SW 1271 (cell line): ENCODE data around the gene DKKL1.

ENCODE experiments used
- DNase-seq, 2 experiments: peaks; one replicate each; lab custom pipeline; 2025; lab: John Stamatoyannopoulos, UW

DKKL1 gene

DNA sequence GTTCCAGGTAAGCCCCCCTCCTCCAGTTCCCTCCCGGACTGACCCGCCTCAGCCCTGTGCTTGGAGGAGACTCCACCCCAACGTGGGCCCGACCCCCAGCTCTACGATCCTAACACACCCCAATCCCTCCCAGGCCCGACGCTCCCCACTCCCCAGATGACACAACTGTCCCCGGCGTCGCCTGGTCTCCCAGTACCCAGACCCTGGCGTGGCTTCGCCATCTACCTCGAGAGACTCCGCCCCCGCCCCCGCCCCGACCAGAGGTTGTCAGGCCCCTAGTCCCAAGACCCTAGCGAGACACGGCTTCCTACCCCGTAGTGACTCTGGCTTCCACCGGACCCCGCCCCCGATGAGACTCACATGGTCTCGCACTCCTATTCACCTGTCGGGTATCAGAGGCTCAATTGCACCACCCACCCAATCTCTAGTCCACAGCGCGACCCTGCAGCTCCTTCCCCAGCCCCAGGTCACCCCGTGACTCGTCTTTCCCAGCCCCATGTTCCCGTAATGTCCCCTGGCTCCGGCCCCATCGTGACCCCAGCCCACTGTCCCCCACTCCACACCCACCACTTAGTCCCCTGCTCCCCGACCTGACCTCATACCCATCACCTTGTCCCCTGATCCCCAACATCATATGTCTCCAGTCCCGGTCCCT is 25.5 kb upstream of the DKKL1 start:
- no peak for DNase-seq

DNA sequence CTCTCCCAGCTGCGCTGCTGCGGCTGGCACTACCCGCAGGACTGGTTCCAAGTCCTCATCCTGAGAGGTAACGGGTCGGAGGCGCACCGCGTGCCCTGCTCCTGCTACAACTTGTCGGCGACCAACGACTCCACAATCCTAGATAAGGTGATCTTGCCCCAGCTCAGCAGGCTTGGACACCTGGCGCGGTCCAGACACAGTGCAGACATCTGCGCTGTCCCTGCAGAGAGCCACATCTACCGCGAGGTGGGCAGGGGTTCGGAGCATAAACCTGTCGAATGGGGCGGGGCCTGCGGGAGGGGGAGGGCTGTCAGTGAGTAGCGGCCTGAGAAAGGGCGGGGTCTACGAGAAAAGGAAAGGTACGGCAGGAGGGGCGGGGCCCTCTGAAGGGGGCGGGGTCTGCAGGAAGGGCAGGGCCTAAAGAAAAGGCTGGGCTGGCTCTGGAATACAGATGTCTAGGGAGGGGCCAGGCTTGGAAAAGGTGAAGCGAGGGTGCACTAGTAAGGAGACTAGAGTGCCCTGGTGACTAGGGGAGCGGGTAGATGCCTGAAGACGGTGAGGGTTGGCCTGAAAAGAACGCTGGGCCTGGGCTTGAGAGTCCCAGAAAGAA is 24.9 kb upstream of the DKKL1 start:
- DNase-seq, result peak in 1 of 2 experiments; percentile 29

GRCh38 chr19:49339301-49340068 is 24.2 kb upstream of the DKKL1 start:
- DNase-seq, result peak in 1 of 2 experiments; percentile 68

- peak in 1 of 2 experiments; percentile 44 for DNase-seq
Measured at GRCh38 chr19:49340069-49340864, 23.4 kb upstream of the DKKL1 start.

DNA sequence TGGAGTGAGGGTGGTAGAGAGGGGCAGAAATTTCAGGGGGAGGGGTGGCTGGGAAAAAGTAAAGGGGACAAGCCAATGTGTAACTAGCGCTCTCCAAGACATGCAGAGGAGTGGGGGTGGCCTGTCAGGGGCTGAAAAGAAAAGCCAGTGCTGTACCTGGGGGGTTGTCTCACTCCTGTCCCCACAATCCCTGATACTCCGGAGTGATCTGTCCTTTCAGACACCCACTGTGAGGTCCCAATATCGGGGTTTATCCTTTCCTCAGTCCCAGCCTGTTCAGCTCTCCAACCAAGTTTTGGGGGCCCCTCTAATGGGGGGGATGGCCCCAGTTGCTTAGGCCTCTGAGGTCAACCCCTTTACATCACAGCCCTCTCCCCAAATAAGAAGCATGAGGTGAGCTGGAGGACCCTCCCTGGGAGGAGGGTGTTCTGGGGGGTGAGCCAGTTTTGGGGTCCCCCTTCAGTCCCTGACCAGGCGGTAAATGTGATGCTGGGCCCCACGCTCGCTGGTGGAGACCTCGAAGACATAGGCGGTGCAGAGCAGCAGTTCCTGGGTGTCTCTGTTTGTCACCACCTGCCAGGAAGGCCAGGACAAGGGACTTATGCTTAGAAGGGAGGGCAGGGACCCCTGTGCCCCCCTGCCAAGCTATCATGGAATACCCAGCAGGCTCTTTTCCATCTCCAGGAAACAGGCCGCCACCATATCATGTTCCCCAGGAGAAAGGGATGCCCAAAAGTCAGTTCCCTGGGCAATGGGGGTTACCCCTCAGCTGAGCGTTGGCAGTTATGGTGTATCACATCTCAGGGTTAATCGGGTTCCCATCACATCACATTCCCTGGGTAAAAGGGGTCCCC is 22.6 kb upstream of the DKKL1 start:
- no peak for DNase-seq

- DNase-seq, result no peak
Measured at GRCh38 chr19:49342291-49342721, 21.4 kb upstream of the DKKL1 start.

DNA sequence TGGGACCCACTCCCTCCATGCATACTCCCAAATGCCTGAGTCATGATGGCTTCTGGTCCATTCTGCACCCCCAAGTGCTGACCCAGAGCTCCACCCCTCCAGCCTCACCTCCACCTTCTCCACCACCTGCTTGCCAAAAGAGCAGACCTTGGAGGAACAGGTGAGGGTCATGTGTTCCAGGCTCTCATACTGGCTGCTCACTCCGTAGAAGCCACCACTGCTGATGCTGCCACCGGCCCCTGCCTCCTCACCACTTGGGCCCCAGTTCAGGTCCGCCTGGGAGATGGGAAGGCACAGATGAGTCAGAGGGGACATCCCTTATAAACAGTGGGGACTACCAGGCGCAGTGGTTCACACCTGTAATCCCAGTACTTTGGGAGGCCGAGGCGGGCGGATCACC is 20.6 kb upstream of the DKKL1 start:
- no peak for DNase-seq

GRCh38 chr19:49344505-49345423 is 18.9 kb upstream of the DKKL1 start:
- no peak for DNase-seq

GRCh38 chr19:49347191-49347590 is 16.5 kb upstream of the DKKL1 start:
- DNase-seq, result no peak

DNA sequence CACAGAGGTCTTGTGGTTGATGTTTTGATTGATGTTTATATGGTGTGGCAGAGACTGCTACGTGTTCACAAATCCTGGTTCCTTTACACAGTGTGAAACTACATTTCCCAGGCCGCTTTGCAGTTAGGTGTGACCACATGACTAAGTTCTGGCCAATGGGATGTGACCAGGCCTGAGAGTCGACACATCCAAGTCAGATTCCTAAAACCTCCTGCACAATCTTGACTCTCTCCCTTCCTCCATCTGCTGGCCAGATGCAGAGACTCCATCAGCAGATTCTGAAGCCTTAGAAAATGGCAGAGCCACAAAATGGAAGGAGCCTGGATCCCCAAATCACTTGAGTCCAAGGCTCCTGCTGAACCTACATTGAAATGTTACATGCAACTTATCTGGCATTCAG is 15.8 kb upstream of the DKKL1 start:
- DNase-seq, result peak; percentile 35 to 51

DNA sequence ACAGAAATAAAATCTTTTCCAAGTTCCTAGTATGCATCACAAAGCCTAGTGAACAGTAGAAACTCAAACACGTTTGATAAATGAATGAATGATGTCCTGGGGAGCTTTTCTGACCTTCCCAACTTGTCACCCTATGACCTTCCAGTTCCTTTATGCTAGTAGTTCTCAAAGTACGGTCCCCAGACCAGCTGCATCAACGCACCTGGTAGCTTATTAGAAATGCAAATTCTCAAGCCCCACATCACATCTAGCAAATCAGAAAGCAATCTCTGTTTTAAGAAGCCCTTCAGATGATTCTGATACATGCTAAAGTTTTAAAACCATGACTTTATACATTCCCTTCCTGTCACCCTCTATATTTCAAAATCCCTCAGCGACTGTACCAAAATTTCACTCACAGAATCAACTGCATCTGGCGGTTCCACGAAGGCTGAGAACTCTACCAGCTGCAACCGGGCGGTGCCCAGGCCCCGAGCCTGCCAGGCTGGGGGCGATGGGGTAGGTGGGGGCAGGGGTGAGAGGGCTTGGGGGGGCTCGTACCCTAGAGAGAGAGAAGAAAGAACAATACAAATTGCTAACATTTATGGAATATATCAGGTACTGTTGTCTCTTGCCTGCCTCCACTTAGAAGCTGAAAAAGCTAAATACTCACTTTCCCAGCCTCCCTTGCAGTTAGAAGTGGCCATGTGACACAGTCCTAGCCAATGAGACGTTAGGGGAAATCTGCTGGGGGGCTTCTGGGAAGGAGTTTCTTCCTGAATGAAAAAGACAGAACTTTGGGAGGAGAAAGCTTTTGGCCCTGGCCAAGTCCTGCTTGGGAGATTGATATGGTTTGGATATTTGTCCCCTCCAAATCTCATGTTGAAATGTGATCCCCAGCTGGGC is 15.1 kb upstream of the DKKL1 start:
- DNase-seq, result no peak

DNA sequence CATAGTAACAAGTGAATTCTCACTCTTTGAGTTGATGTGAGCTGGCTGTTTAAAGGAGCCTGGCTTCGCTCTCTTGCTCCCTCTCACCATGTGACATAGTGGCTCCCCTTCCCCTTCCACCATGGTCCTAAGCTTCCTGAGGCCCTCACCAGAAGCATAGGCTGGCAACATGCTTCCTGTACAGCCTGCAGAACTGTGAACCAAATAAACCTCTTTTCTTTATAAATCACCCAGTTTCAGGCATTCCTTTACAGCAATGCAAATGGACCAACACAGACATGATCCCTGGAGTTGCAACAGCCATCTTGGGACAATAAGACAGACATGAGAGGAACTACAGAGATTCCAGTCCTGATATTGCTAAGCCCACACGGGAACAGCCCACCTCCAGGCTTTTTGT is 14.1 kb upstream of the DKKL1 start:
- DNase-seq, result no peak

GRCh38 chr19:49355909-49356353 is 7.7 kb upstream of the DKKL1 start:
- no peak for DNase-seq

- no peak for DNase-seq
Measured at GRCh38 chr19:49356382-49356781, 7.3 kb upstream of the DKKL1 start.

- no peak for DNase-seq
Measured at GRCh38 chr19:49357186-49357585, 6.5 kb upstream of the DKKL1 start.

GRCh38 chr19:49359851-49360820 is 3.5 kb upstream of the DKKL1 start:
- no peak for DNase-seq

- peak in 1 of 2 experiments; percentile 62 for DNase-seq
Measured at GRCh38 chr19:49361438-49362047, 2.1 kb upstream of the DKKL1 start.
